ENCODE measurements around the gene CREB3. TPM values are rescaled to one million over a fixed set of nuclear protein-coding genes. Genes with fewer than 3 reads are reported as not detected.

CREB3 gene
- polyA plus RNA-seq, 4 donors, result 22.3 to 31.2 (median 27.7) TPM

DNA sequence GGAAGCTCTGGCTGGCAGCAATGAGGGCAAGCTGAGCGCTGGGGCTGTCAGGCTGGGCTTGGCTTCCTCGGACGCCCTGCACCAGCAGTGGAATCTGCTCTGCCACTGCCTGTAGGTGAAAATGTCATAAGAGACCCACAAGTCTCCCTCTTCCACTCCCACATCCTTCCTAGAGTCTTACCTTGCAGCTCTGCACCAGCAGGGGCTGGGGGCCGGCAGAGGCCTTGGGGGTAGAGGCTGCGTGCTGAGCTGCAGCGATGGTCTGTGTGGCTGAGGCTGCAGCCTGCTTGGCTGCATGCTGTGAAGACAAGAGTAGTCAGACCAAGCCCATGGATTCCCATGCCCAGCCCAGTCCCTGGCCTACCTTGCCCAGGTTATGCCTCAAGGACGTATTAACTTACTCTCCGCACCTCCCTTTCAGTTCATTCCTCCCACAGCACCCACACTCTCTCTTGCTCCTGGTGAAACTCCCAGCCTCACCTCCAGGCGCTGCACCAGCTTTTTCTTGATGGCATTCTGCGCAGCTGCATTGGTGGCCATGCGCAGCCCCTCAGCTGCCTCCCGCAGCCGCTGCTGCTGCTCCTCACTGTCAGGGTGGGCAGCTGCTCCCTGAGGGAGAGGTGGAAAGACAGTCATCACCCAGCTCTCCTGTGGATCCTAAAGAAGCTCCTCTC is 17.8 kb upstream of the CREB3 start:
- Histone ChIP-seq H3K27me3 (ENCODE audit: control insufficient read depth in 3 of 3, insufficient read depth in 3 of 3, low read length in 3 of 3) (no peaks in the 10 kb centered on the region), H3K36me3 (ENCODE audit: control insufficient read depth in 3 of 3, insufficient read depth in 2 of 3, low read depth in 1 of 3, low read length in 3 of 3) (peaks cover 39 to 91% (median 70%) of the 10 kb centered on the region in 3 donors), H3K27ac (ENCODE audit: low read depth in 1 of 3, low read length in 2 of 3) (no peak overlapping the region), H3K4me3 (ENCODE audit: low read depth in 1 of 3, low read length in 3 of 3) (no peak overlapping the region), H3K9me3 (ENCODE audit: control insufficient read depth in 2 of 2, insufficient read depth in 1 of 2, low read depth in 1 of 2, low read length in 1 of 2) (no peaks in the 10 kb centered on the region), H3K4me1 (ENCODE audit: control insufficient read depth in 3 of 3, insufficient read depth in 2 of 3, low read depth in 1 of 3, low read length in 2 of 3) (no peaks in the 10 kb centered on the region)
- FAIRE-seq (no peak), DNase-seq (no peak)
- WGBS, 3 donors, result 96 to 97% (median 96%) methylated on average over 11 to 13 of the region's 13 CpGs

- WGBS, 3 donors, result 91 to 99% (median 93%) methylated on average over 4 of the region's 4 CpGs
- no peaks in the 10 kb centered on the region for H3K9me3 ChIP-seq (ENCODE audit: control insufficient read depth in 2 of 2, insufficient read depth in 1 of 2, low read depth in 1 of 2, low read length in 1 of 2)
- DNase-seq (no peak), FAIRE-seq (no peak)
- peaks cover 45 to 90% (median 68%) of the 10 kb centered on the region in 3 donors for H3K36me3 ChIP-seq (ENCODE audit: control insufficient read depth in 3 of 3, insufficient read depth in 2 of 3, low read depth in 1 of 3, low read length in 3 of 3)
- H3K4me1 ChIP-seq (ENCODE audit: control insufficient read depth in 3 of 3, insufficient read depth in 2 of 3, low read depth in 1 of 3, low read length in 2 of 3), result no peaks in the 10 kb centered on the region
- H3K27me3 ChIP-seq (ENCODE audit: control insufficient read depth in 3 of 3, insufficient read depth in 3 of 3, low read length in 3 of 3), result no peaks in the 10 kb centered on the region
- no peak overlapping the region for H3K4me3 ChIP-seq (ENCODE audit: low read depth in 1 of 3, low read length in 3 of 3)
- peak overlapping the region in 1 of 3 donors; percentile 5 for H3K27ac ChIP-seq (ENCODE audit: low read depth in 1 of 3, low read length in 2 of 3)
Measured at GRCh38 chr9:35716230-35716629, 16.2 kb upstream of the CREB3 start.

GRCh38 chr9:35717132-35717870 is 15.2 kb upstream of the CREB3 start:
- Histone ChIP-seq H3K27ac (ENCODE audit: low read depth in 1 of 3, low read length in 2 of 3) (no peak overlapping the region), H3K27me3 (ENCODE audit: control insufficient read depth in 3 of 3, insufficient read depth in 3 of 3, low read length in 3 of 3) (no peaks in the 10 kb centered on the region), H3K4me3 (ENCODE audit: low read depth in 1 of 3, low read length in 3 of 3) (no peak overlapping the region), H3K4me1 (ENCODE audit: control insufficient read depth in 3 of 3, insufficient read depth in 2 of 3, low read depth in 1 of 3, low read length in 2 of 3) (no peaks in the 10 kb centered on the region), H3K9me3 (ENCODE audit: control insufficient read depth in 2 of 2, insufficient read depth in 1 of 2, low read depth in 1 of 2, low read length in 1 of 2) (no peaks in the 10 kb centered on the region), H3K36me3 (ENCODE audit: control insufficient read depth in 3 of 3, insufficient read depth in 2 of 3, low read depth in 1 of 3, low read length in 3 of 3) (peaks cover 50 to 88% (median 67%) of the 10 kb centered on the region in 3 donors)
- 93 to 95% (median 93%) methylated on average over 14 of the region's 14 CpGs for WGBS, 3 donors
- DNase-seq (no peak), FAIRE-seq (no peak)

GRCh38 chr9:35718721-35719511 is 13.6 kb upstream of the CREB3 start:
- DNase-seq (no peak), FAIRE-seq (no peak)
- WGBS, 3 donors, result 84 to 91% (median 86%) methylated on average over 15 of the region's 15 CpGs
- Histone ChIP-seq H3K36me3 (ENCODE audit: control insufficient read depth in 3 of 3, insufficient read depth in 2 of 3, low read depth in 1 of 3, low read length in 3 of 3) (peaks cover 53 to 88% (median 72%) of the 10 kb centered on the region in 3 donors), H3K4me3 (ENCODE audit: low read depth in 1 of 3, low read length in 3 of 3) (no peak overlapping the region), H3K4me1 (ENCODE audit: control insufficient read depth in 3 of 3, insufficient read depth in 2 of 3, low read depth in 1 of 3, low read length in 2 of 3) (no peaks in the 10 kb centered on the region), H3K27me3 (ENCODE audit: control insufficient read depth in 3 of 3, insufficient read depth in 3 of 3, low read length in 3 of 3) (no peaks in the 10 kb centered on the region), H3K9me3 (ENCODE audit: control insufficient read depth in 2 of 2, insufficient read depth in 1 of 2, low read depth in 1 of 2, low read length in 1 of 2) (no peaks in the 10 kb centered on the region), H3K27ac (ENCODE audit: low read depth in 1 of 3, low read length in 2 of 3) (no peak overlapping the region)

- H3K4me3 ChIP-seq (ENCODE audit: low read depth in 1 of 3, low read length in 3 of 3), result no peak overlapping the region
- no peaks in the 10 kb centered on the region for H3K9me3 ChIP-seq (ENCODE audit: control insufficient read depth in 2 of 2, insufficient read depth in 1 of 2, low read depth in 1 of 2, low read length in 1 of 2)
- DNase-seq (no peak), FAIRE-seq (no peak)
- no peak overlapping the region for H3K27ac ChIP-seq (ENCODE audit: low read depth in 1 of 3, low read length in 2 of 3)
- H3K4me1 ChIP-seq (ENCODE audit: control insufficient read depth in 3 of 3, insufficient read depth in 2 of 3, low read depth in 1 of 3, low read length in 2 of 3), result no peaks in the 10 kb centered on the region
- no peaks in the 10 kb centered on the region for H3K27me3 ChIP-seq (ENCODE audit: control insufficient read depth in 3 of 3, insufficient read depth in 3 of 3, low read length in 3 of 3)
- H3K36me3 ChIP-seq (ENCODE audit: control insufficient read depth in 3 of 3, insufficient read depth in 2 of 3, low read depth in 1 of 3, low read length in 3 of 3), result peaks cover 51 to 88% (median 73%) of the 10 kb centered on the region in 3 donors
- WGBS, 3 donors, result 94 to 99% (median 97%) methylated on average over 4 of the region's 4 CpGs
Measured at GRCh38 chr9:35719546-35719945, 12.9 kb upstream of the CREB3 start.

GRCh38 chr9:35723426-35723825 is 9.0 kb upstream of the CREB3 start:
- no peak for FAIRE-seq
- Histone ChIP-seq H3K4me3 (ENCODE audit: low read depth in 1 of 3, low read length in 3 of 3) (no peak overlapping the region), H3K36me3 (ENCODE audit: control insufficient read depth in 3 of 3, insufficient read depth in 2 of 3, low read depth in 1 of 3, low read length in 3 of 3) (peaks cover 26 to 81% (median 54%) of the 10 kb centered on the region in 3 donors), H3K4me1 (ENCODE audit: control insufficient read depth in 3 of 3, insufficient read depth in 2 of 3, low read depth in 1 of 3, low read length in 2 of 3) (peaks cover 9 to 25% (median 16%) of the 10 kb centered on the region in 3 donors), H3K9me3 (ENCODE audit: control insufficient read depth in 2 of 2, insufficient read depth in 1 of 2, low read depth in 1 of 2, low read length in 1 of 2) (no peaks in the 10 kb centered on the region), H3K27me3 (ENCODE audit: control insufficient read depth in 3 of 3, insufficient read depth in 3 of 3, low read length in 3 of 3) (no peaks in the 10 kb centered on the region), H3K27ac (ENCODE audit: low read depth in 1 of 3, low read length in 2 of 3) (no peak overlapping the region)
- 90 to 93% (median 93%) methylated on average over 2 of the region's 2 CpGs for WGBS, 3 donors
- DNase-seq, result no peak

GRCh38 chr9:35723908-35724307 is 8.6 kb upstream of the CREB3 start:
- H3K27ac ChIP-seq (ENCODE audit: low read depth in 1 of 3, low read length in 2 of 3), result no peak overlapping the region
- 90 to 97% (median 94%) methylated on average over 8 of the region's 8 CpGs for WGBS, 3 donors
- no peaks in the 10 kb centered on the region for H3K9me3 ChIP-seq (ENCODE audit: control insufficient read depth in 2 of 2, insufficient read depth in 1 of 2, low read depth in 1 of 2, low read length in 1 of 2)
- FAIRE-seq (no peak), DNase-seq (no peak)
- no peak overlapping the region for H3K4me3 ChIP-seq (ENCODE audit: low read depth in 1 of 3, low read length in 3 of 3)
- H3K27me3 ChIP-seq (ENCODE audit: control insufficient read depth in 3 of 3, insufficient read depth in 3 of 3, low read length in 3 of 3), result no peaks in the 10 kb centered on the region
- peaks cover 9 to 29% (median 19%) of the 10 kb centered on the region in 3 donors for H3K4me1 ChIP-seq (ENCODE audit: control insufficient read depth in 3 of 3, insufficient read depth in 2 of 3, low read depth in 1 of 3, low read length in 2 of 3)
- H3K36me3 ChIP-seq (ENCODE audit: control insufficient read depth in 3 of 3, insufficient read depth in 2 of 3, low read depth in 1 of 3, low read length in 3 of 3), result peaks cover 24 to 80% (median 49%) of the 10 kb centered on the region in 3 donors

DNA sequence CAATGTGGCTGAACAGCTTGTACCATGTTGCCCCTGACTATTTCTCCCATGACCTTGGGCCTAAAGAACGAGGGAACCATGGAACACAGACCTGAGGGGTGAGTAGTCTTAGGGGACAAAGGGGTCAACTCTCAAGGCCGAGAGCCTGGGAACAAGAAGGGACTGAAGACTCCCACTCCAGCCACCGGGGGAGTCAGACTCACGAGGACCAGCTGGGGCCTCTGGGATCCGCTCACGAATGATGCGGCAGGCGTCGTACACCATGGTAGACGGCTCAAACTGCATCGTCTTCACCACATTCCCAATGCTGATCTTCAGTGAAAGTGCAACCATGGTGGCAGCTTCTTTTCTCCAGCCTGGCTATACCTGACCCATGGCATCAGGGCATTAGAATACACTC is 7.1 kb upstream of the CREB3 start:
- WGBS, 3 donors, result 94 to 98% (median 95%) methylated on average over 11 of the region's 11 CpGs
- H3K4me1 ChIP-seq (ENCODE audit: control insufficient read depth in 3 of 3, insufficient read depth in 2 of 3, low read depth in 1 of 3, low read length in 2 of 3), result peaks cover 15 to 43% (median 30%) of the 10 kb centered on the region in 3 donors
- no peak overlapping the region for H3K27ac ChIP-seq (ENCODE audit: low read depth in 1 of 3, low read length in 2 of 3)
- FAIRE-seq (no peak), DNase-seq (no peak)
- H3K27me3 ChIP-seq (ENCODE audit: control insufficient read depth in 3 of 3, insufficient read depth in 3 of 3, low read length in 3 of 3), result no peaks in the 10 kb centered on the region
- peaks cover 11 to 68% (median 34%) of the 10 kb centered on the region in 3 donors for H3K36me3 ChIP-seq (ENCODE audit: control insufficient read depth in 3 of 3, insufficient read depth in 2 of 3, low read depth in 1 of 3, low read length in 3 of 3)
- no peak overlapping the region for H3K4me3 ChIP-seq (ENCODE audit: low read depth in 1 of 3, low read length in 3 of 3)
- H3K9me3 ChIP-seq (ENCODE audit: control insufficient read depth in 2 of 2, insufficient read depth in 1 of 2, low read depth in 1 of 2, low read length in 1 of 2), result no peaks in the 10 kb centered on the region
